ENCODE measurements around the gene OS9. TPM values are rescaled to one million over a fixed set of nuclear protein-coding genes. Genes with fewer than 3 reads are reported as not detected.

Gene OS9
- total RNA-seq, 2 donors from 2014 or later, result 167 to 213 TPM

DNA sequence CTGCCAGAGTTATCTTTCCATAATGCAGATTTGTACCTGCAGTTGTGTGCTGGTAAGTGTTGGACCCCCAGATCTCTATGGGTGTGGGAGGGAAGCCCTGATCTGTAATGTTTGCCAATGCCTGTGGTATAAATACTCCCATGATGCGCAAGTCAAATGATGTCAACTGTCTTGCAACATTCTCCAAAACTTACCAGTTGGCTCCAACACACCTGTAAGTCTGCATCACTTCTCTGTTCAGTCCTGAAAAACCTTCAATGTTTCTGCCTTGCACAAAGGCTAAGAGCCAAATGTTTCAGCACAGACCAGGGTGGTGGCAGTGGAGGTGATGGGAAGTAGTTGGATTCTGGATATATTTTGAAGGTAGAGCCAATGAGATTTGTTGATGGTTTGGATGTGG is 3.1 kb downstream of the OS9 start:
- Histone ChIP-seq H3K4me3 (no peak overlapping the region), H3K9me3 (no peaks in the 10 kb centered on the region), H3K36me3 (replicated peaks in 1 of 2; ENCODE audit: insufficient read depth in 1 of 2, low read depth in 2 of 2) (peaks cover 0 to 12% of the 10 kb centered on the region in 2 donors), H3K4me1 (peaks cover 15% of the 10 kb centered on the region), H3K27ac (no peak overlapping the region), H3K27me3 (no peaks in the 10 kb centered on the region)
- DNase-seq (no peak), ATAC-seq (no peak)
- 100% methylated on average over 1 of the region's 1 CpG for WGBS, 2 donors
- intact Hi-C loops (cut with DNase I), result no loop called here
- TF ChIP-seq POLR2A (IDR thresholded peaks at IDR 0.05), result no peak
- TF ChIP-seq, protein P1, sequence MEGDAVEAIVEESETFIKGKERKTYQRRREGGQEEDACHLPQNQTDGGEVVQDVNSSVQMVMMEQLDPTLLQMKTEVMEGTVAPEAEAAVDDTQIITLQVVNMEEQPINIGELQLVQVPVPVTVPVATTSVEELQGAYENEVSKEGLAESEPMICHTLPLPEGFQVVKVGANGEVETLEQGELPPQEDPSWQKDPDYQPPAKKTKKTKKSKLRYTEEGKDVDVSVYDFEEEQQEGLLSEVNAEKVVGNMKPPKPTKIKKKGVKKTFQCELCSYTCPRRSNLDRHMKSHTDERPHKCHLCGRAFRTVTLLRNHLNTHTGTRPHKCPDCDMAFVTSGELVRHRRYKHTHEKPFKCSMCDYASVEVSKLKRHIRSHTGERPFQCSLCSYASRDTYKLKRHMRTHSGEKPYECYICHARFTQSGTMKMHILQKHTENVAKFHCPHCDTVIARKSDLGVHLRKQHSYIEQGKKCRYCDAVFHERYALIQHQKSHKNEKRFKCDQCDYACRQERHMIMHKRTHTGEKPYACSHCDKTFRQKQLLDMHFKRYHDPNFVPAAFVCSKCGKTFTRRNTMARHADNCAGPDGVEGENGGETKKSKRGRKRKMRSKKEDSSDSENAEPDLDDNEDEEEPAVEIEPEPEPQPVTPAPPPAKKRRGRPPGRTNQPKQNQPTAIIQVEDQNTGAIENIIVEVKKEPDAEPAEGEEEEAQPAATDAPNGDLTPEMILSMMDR (IDR thresholded peaks at IDR 0.05), result no peak

DNA sequence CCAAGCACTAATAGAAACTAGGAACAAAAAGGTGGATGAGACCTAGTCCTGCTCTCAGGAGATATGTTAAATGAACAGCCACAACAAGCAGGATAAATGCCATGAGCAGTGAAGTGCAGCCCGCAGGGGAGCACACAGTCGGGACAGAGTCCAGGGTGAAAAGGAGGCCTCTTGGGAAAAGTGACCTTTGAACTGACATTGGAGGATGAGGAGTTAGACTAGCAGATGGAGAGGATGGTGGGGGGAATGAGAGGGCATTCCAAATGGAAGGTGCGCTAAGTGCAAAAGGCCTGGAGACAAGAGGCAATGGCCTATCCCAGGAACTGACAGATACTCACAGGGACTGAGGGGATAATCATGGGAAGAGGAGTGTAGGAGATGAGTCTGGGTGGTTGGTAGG is 4.5 kb downstream of the OS9 start:
- WGBS, 2 donors, result 89 to 92% methylated on average over 3 of the region's 3 CpGs
- no peak for TF ChIP-seq POLR2A (IDR thresholded peaks at IDR 0.05)
- intact Hi-C loops (cut with DNase I), result no loop called here
- H3K36me3 ChIP-seq (replicated peaks in 1 of 2; ENCODE audit: insufficient read depth in 1 of 2, low read depth in 2 of 2), result peaks cover 0 to 14% of the 10 kb centered on the region in 2 donors
- H3K4me1 ChIP-seq, result peaks cover 9% of the 10 kb centered on the region
- no peak for ATAC-seq
- H3K9me3 ChIP-seq, result no peaks in the 10 kb centered on the region
- no peaks in the 10 kb centered on the region for H3K27me3 ChIP-seq
- DNase-seq, result no peak
- no peak overlapping the region for H3K27ac ChIP-seq
- H3K4me3 ChIP-seq, result no peak overlapping the region

DNA sequence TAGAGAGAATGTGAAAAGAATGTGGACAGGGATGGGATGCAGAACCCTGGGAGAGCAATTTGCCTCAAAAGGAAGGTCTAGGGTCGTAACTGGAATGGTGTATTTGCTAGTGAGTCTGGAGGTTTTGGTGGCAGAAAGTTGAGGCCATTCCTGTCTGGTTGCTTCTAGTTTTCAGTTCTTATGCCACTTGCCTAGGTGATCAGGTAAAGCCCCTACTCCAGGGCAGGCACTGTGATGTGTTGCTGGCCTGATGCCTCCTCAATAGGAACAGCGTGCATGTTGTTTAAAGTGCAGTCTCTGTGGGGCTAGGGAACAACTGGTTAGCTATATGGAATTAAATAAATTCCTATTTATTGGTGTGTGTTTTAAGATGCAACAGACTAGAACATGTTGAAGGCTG is 6.4 kb downstream of the OS9 start:
- 96 to 97% methylated on average over 2 of the region's 2 CpGs for WGBS, 2 donors
- DNase-seq, result no peak
- ATAC-seq, result no peak
- Histone ChIP-seq H3K27ac (no peak overlapping the region), H3K4me3 (no peak overlapping the region), H3K4me1 (no peaks in the 10 kb centered on the region), H3K27me3 (no peaks in the 10 kb centered on the region), H3K9me3 (no peaks in the 10 kb centered on the region), H3K36me3 (replicated peaks in 1 of 2; ENCODE audit: insufficient read depth in 1 of 2, low read depth in 2 of 2) (peaks cover 0 to 15% of the 10 kb centered on the region in 2 donors)
- TF ChIP-seq, protein P1 (IDR thresholded peaks at IDR 0.05), result no peak
- no peak for TF ChIP-seq POLR2A (IDR thresholded peaks at IDR 0.05)
- intact Hi-C loops (cut with DNase I), result no loop called here

DNA sequence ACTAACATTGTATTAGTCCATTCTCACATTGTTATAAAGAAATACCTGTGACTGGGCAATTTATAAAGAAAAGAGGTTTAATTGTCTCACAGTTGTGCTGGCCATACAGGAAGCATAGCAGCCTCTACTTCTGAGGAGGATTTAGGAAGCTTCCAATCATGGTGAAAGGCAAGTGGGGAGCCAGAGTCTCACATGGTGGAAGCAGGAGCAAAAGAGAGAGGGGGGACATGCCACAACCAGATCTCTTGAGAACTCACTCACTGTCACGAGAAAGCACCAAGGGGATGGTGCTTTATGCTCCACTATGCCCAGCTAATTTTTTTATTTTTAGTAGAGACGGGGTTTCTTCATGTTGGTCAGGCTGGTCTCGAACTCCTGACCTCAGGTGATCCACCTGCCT is 13.3 kb downstream of the OS9 start:
- H3K27ac ChIP-seq, result no peak overlapping the region
- no peaks in the 10 kb centered on the region for H3K4me1 ChIP-seq
- DNase-seq (no peak), ATAC-seq (no peak)
- intact Hi-C loops (cut with DNase I), result no loop called here
- WGBS, 2 donors, result 94 to 100% methylated on average over 3 of the region's 3 CpGs
- H3K36me3 ChIP-seq (replicated peaks in 1 of 2; ENCODE audit: insufficient read depth in 1 of 2, low read depth in 2 of 2), result peaks cover 0 to 4% of the 10 kb centered on the region in 2 donors
- TF ChIP-seq, protein P1 (IDR thresholded peaks at IDR 0.05), result no peak
- no peak for TF ChIP-seq POLR2A (IDR thresholded peaks at IDR 0.05)
- H3K27me3 ChIP-seq, result no peaks in the 10 kb centered on the region
- no peaks in the 10 kb centered on the region for H3K9me3 ChIP-seq
- H3K4me3 ChIP-seq, result no peak overlapping the region

DNA sequence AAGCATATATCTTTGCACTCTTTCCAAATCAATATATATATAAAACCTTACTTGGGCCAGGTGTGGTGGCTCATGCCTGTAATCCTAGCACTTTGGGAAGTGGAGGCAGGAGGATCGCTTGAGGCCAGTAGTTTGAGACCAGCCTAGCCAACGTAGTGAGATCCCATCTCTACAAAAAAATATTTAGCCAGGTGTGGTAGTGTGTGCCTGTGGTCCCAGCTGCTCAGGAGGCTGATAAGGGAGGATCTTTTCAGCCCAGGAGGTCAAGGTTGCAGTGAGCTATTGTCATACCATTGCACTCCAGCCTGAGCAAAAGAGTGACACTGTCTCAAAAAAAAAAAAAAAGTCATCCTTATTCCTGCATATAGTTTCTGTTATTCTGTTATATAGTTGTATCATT is 14.4 kb downstream of the OS9 start:
- no peak overlapping the region for H3K27ac ChIP-seq
- ATAC-seq (no peak), DNase-seq (no peak)
- intact Hi-C loops (cut with DNase I), result no loop called here
- H3K36me3 ChIP-seq (replicated peaks in 1 of 2; ENCODE audit: insufficient read depth in 1 of 2, low read depth in 2 of 2), result peaks cover 0 to 3% of the 10 kb centered on the region in 2 donors
- WGBS, 2 donors, result 71 to 75% methylated on average over 2 of the region's 2 CpGs
- no peaks in the 10 kb centered on the region for H3K4me1 ChIP-seq
- no peak overlapping the region for H3K4me3 ChIP-seq
- no peaks in the 10 kb centered on the region for H3K9me3 ChIP-seq
- no peaks in the 10 kb centered on the region for H3K27me3 ChIP-seq
- TF ChIP-seq POLR2A (IDR thresholded peaks at IDR 0.05), result no peak
- TF ChIP-seq, protein P1 (IDR thresholded peaks at IDR 0.05), result no peak

Data from body of pancreas (tissue), 4 donors.